ENCODE measurements around the gene SH3D19. TPM values are rescaled to one million over a fixed set of nuclear protein-coding genes. Genes with fewer than 3 reads are reported as not detected.

The SH3D19 gene, protein sequence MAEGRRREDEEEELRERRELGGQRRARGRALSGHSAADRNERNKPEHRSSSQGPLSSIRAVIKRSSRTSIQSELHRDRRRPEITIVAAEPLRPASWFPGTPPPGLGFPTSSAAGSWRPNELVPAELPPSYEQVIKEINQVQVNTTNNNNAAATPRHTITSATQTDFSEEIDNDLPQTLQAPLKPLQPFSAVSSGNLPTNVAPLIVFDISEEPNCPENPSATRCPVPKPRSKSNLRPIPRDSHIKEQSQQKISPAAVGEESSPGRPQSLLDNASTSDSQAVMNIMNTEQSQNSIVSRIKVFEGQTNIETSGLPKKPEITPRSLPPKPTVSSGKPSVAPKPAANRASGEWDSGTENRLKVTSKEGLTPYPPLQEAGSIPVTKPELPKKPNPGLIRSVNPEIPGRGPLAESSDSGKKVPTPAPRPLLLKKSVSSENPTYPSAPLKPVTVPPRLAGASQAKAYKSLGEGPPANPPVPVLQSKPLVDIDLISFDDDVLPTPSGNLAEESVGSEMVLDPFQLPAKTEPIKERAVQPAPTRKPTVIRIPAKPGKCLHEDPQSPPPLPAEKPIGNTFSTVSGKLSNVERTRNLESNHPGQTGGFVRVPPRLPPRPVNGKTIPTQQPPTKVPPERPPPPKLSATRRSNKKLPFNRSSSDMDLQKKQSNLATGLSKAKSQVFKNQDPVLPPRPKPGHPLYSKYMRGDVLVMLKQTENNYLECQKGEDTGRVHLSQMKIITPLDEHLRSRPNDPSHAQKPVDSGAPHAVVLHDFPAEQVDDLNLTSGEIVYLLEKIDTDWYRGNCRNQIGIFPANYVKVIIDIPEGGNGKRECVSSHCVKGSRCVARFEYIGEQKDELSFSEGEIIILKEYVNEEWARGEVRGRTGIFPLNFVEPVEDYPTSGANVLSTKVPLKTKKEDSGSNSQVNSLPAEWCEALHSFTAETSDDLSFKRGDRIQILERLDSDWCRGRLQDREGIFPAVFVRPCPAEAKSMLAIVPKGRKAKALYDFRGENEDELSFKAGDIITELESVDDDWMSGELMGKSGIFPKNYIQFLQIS
- 35.6 TPM for polyA plus RNA-seq (2013, experiment 1 of 4)
- 38.5 TPM for polyA plus RNA-seq (2013, experiment 2 of 4)
- polyA plus RNA-seq (2013, experiment 3 of 4), result 20.9 TPM
- 24.0 TPM for polyA plus RNA-seq (2013, experiment 4 of 4)

- 1% methylated on average over 86 to 88 of the region's 88 CpGs for WGBS, 2 experiments
- peak within 1 kb of the TSS; percentile 85 for H3K27ac ChIP-seq (ENCODE audit: insufficient read depth, low read depth, low read length, poor library complexity, severe bottlenecking)
- H3K36me3 ChIP-seq (ENCODE audit: control insufficient read depth, insufficient read depth, low read length), result no peaks in the 10 kb centered on the region
- peaks cover 10% of the 10 kb centered on the region for H3K27me3 ChIP-seq (ENCODE audit: control insufficient read depth, insufficient read depth, low read length, poor library complexity, severe bottlenecking)
- peak within 1 kb of the TSS; percentile 72 for H3K4me3 ChIP-seq (ENCODE audit: insufficient read depth, low read depth, low read length)
- no peaks in the 10 kb centered on the region for H3K9me3 ChIP-seq (ENCODE audit: control insufficient read depth, low read length)
- H3K4me1 ChIP-seq (ENCODE audit: control insufficient read depth, insufficient read depth, low read length), result peaks cover 10% of the 10 kb centered on the region
These were observed at the start of gene SH3D19 for GRCh38 chr4:151325111-151325948. Gene SH3D19 (minus strand): TSS chr4:151325605. CDS start chr4:151325352, 253 bp downstream.

DNA sequence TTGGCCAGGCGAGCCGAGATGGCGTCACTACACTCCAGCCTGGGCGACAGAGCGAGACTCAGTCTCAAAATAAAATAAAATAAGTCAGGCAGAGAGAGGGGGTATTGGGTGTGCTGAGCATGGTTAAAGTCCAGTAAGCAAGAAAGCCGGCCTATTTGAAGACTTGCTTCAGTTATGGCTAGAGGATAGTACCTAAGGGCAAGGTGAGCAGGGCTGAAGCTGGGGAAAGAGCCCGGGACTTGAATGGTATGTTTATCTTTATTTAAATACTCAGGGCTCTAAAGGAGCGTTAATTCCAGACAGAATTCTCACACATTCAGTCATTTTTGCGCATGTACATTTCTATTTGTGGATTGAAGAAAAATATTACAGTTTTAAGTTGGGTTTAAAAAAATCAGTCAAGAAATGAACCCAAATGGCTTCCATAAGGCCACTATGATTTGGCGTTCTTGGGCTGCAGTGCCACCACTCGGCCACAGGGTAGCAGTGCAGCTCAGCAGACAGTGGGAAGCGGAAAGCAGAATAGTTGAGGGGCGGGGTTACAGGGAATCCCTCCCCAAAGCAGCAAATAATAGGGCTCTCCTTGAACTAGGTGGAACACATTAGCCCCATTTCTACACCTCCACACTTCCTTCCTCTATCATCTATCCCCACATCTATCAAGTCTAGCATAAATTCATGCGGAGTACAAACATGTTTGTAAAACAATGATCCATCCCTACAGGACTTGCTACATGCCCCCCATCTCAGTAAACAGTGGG lies 37.2 kb upstream of the SH3D19 start:
- H3K9me3 ChIP-seq (ENCODE audit: control insufficient read depth, low read length), result no peaks in the 10 kb centered on the region
- H3K4me1 ChIP-seq (ENCODE audit: control insufficient read depth, insufficient read depth, low read length), result peaks cover 8% of the 10 kb centered on the region
- 36 to 51% methylated on average over 12 to 13 of the region's 14 CpGs for WGBS, 2 experiments
- no peaks in the 10 kb centered on the region for H3K27me3 ChIP-seq (ENCODE audit: control insufficient read depth, insufficient read depth, low read length, poor library complexity, severe bottlenecking)
- no peak overlapping the region for H3K27ac ChIP-seq (ENCODE audit: insufficient read depth, low read depth, low read length, poor library complexity, severe bottlenecking)
- H3K36me3 ChIP-seq (ENCODE audit: control insufficient read depth, insufficient read depth, low read length), result no peaks in the 10 kb centered on the region
- H3K4me3 ChIP-seq (ENCODE audit: insufficient read depth, low read depth, low read length), result no peak overlapping the region

DNA sequence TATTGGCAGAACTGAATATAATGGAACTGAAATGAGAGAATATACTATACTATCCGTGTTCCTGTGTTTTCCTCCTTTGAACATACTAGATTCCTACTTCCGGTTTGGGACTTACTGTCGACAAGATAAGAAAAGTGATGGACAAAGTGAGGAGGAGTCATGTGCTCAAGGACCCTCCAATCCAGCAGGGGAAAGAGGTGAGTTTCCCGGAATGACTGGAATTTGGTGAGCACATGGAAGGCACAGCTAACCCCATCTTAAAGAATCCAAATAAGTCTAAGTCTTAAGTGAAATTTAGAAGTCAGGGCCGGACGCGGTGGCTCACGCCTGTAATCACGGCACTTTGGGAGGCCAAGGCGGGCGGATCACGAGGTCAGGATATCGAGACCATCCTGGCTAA lies 36.6 kb upstream of the SH3D19 start:
- no peaks in the 10 kb centered on the region for H3K9me3 ChIP-seq (ENCODE audit: control insufficient read depth, low read length)
- H3K36me3 ChIP-seq (ENCODE audit: control insufficient read depth, insufficient read depth, low read length), result no peaks in the 10 kb centered on the region
- WGBS, 2 experiments, result 91% methylated on average over 13 of the region's 13 CpGs
- no peak overlapping the region for H3K27ac ChIP-seq (ENCODE audit: insufficient read depth, low read depth, low read length, poor library complexity, severe bottlenecking)
- peaks cover 8% of the 10 kb centered on the region for H3K4me1 ChIP-seq (ENCODE audit: control insufficient read depth, insufficient read depth, low read length)
- H3K4me3 ChIP-seq (ENCODE audit: insufficient read depth, low read depth, low read length), result no peak overlapping the region
- no peaks in the 10 kb centered on the region for H3K27me3 ChIP-seq (ENCODE audit: control insufficient read depth, insufficient read depth, low read length, poor library complexity, severe bottlenecking)

- Histone ChIP-seq H3K4me1 (ENCODE audit: control insufficient read depth, insufficient read depth, low read length) (peaks cover 8% of the 10 kb centered on the region), H3K27me3 (ENCODE audit: control insufficient read depth, insufficient read depth, low read length, poor library complexity, severe bottlenecking) (no peaks in the 10 kb centered on the region), H3K27ac (ENCODE audit: insufficient read depth, low read depth, low read length, poor library complexity, severe bottlenecking) (no peak overlapping the region), H3K9me3 (ENCODE audit: control insufficient read depth, low read length) (no peaks in the 10 kb centered on the region), H3K36me3 (ENCODE audit: control insufficient read depth, insufficient read depth, low read length) (no peaks in the 10 kb centered on the region), H3K4me3 (ENCODE audit: insufficient read depth, low read depth, low read length) (no peak overlapping the region)
- WGBS, 2 experiments, result 91 to 93% methylated on average over 2 of the region's 2 CpGs
These were observed 35.7 kb upstream of the SH3D19 start for GRCh38 chr4:151361126-151361525.

DNA sequence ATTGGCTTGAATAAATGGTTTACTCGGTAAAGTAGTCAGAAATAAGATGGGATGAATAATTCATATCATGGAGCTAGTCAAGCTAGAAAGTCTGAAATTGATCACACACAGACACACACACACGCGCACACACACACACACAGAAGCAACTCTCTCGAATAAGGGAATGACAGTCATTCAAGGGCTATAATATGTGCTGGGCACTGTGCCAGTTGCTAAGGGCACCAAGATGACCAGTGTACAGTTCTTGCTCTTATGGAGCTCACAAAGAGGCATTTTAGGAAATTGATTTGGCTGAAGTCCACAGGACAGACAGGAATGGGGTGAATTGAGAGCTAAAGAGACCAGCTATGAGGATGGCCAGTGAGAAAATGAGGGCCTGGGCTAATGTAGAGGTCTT lies 34.2 kb upstream of the SH3D19 start:
- no peaks in the 10 kb centered on the region for H3K9me3 ChIP-seq (ENCODE audit: control insufficient read depth, low read length)
- H3K36me3 ChIP-seq (ENCODE audit: control insufficient read depth, insufficient read depth, low read length), result no peaks in the 10 kb centered on the region
- no peak overlapping the region for H3K4me3 ChIP-seq (ENCODE audit: insufficient read depth, low read depth, low read length)
- peaks cover 8% of the 10 kb centered on the region for H3K4me1 ChIP-seq (ENCODE audit: control insufficient read depth, insufficient read depth, low read length)
- WGBS, 2 experiments, result 81 to 91% methylated on average over 4 of the region's 4 CpGs
- H3K27ac ChIP-seq (ENCODE audit: insufficient read depth, low read depth, low read length, poor library complexity, severe bottlenecking), result no peak overlapping the region
- no peaks in the 10 kb centered on the region for H3K27me3 ChIP-seq (ENCODE audit: control insufficient read depth, insufficient read depth, low read length, poor library complexity, severe bottlenecking)

GRCh38 chr4:151358266-151358665 lies 32.9 kb upstream of the SH3D19 start:
- 97 to 100% methylated on average over 3 of the region's 3 CpGs for WGBS, 2 experiments
- Histone ChIP-seq H3K4me1 (ENCODE audit: control insufficient read depth, insufficient read depth, low read length) (peaks cover 8% of the 10 kb centered on the region), H3K4me3 (ENCODE audit: insufficient read depth, low read depth, low read length) (no peak overlapping the region), H3K27me3 (ENCODE audit: control insufficient read depth, insufficient read depth, low read length, poor library complexity, severe bottlenecking) (no peaks in the 10 kb centered on the region), H3K9me3 (ENCODE audit: control insufficient read depth, low read length) (no peaks in the 10 kb centered on the region), H3K36me3 (ENCODE audit: control insufficient read depth, insufficient read depth, low read length) (no peaks in the 10 kb centered on the region), H3K27ac (ENCODE audit: insufficient read depth, low read depth, low read length, poor library complexity, severe bottlenecking) (no peak overlapping the region)

- Histone ChIP-seq H3K27ac (ENCODE audit: insufficient read depth, low read depth, low read length, poor library complexity, severe bottlenecking) (no peak overlapping the region), H3K36me3 (ENCODE audit: control insufficient read depth, insufficient read depth, low read length) (no peaks in the 10 kb centered on the region), H3K27me3 (ENCODE audit: control insufficient read depth, insufficient read depth, low read length, poor library complexity, severe bottlenecking) (no peaks in the 10 kb centered on the region), H3K9me3 (ENCODE audit: control insufficient read depth, low read length) (no peaks in the 10 kb centered on the region), H3K4me1 (ENCODE audit: control insufficient read depth, insufficient read depth, low read length) (peaks cover 8% of the 10 kb centered on the region), H3K4me3 (ENCODE audit: insufficient read depth, low read depth, low read length) (no peak overlapping the region)
- 82 to 96% methylated on average over 1 of the region's 1 CpG for WGBS, 2 experiments
These were observed 31.1 kb upstream of the SH3D19 start for GRCh38 chr4:151356510-151356909.

DNA sequence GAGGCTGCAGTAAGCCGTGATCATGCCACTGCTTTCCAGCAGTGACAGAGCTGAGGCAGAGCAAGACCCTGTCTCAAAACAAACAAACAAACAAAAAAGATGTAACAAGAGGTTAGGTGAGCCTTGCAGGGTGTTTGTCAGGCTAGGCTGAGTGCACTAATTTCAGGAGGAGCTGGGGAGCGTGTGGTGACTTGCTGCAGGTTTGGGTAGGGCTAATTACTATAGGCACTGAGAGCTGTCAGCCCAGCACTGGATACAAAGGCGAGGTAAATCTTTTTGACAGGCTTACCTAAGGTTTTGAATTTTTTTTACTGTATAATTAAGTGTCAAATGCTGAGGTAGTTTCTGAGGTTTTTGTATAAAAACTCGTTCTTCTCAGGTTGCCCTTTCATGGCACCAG lies 29.8 kb upstream of the SH3D19 start:
- Histone ChIP-seq H3K4me3 (ENCODE audit: insufficient read depth, low read depth, low read length) (no peak overlapping the region), H3K9me3 (ENCODE audit: control insufficient read depth, low read length) (no peaks in the 10 kb centered on the region), H3K36me3 (ENCODE audit: control insufficient read depth, insufficient read depth, low read length) (no peaks in the 10 kb centered on the region), H3K4me1 (ENCODE audit: control insufficient read depth, insufficient read depth, low read length) (peaks cover 5% of the 10 kb centered on the region), H3K27me3 (ENCODE audit: control insufficient read depth, insufficient read depth, low read length, poor library complexity, severe bottlenecking) (no peaks in the 10 kb centered on the region), H3K27ac (ENCODE audit: insufficient read depth, low read depth, low read length, poor library complexity, severe bottlenecking) (no peak overlapping the region)
- WGBS, 2 experiments, result 89 to 90% methylated on average over 4 of the region's 4 CpGs

All from ectodermal cell (in vitro differentiated cells).